Peyer's patch (tissue), 4 donors: ENCODE results near the gene TRPM3. TPM values are rescaled to one million over a fixed set of nuclear protein-coding genes. Genes with fewer than 3 reads are reported as not detected.

Source experiments
- DNase-seq, 3 donors: peaks; one replicate each; pipeline ENCODE4 v3.0.0-alpha.2; 2017 to 2019
- H3K27ac ChIP-seq, 4 donors: fragments of 200-600 bp; sonication (generic); one replicate each; pipeline ENCODE4 v1.5.1; 2016 to 2019
- H3K27me3 ChIP-seq, 2 donors: fragments of 200-600 bp; sonication (generic); one replicate each; pipeline ENCODE4 v1.5.1; 2019
- H3K36me3 ChIP-seq, 3 donors: fragments of 200-600 bp; sonication (generic); one replicate each; pipeline ENCODE4 v1.5.1; 2016 to 2019
- H3K4me1 ChIP-seq, 4 donors: fragments of 200-600 bp; sonication (generic); one replicate each; pipeline ENCODE4 v1.5.1; 2016 to 2019
- H3K4me3 ChIP-seq, 4 donors: fragments of 200-600 bp; sonication (generic); 1 replicate in 3 of 4; 2 replicates in 1 of 4; pipeline ENCODE4 v1.5.1; 2016 to 2019; ENCODE audit warnings: mild to moderate bottlenecking in 1 of 4
- H3K9me3 ChIP-seq, 4 donors: fragments of 200-600 bp; sonication (generic); one replicate each; pipeline ENCODE4 v1.5.1; 2016 to 2019; ENCODE audit warnings: mild to moderate bottlenecking in 1 of 4
- POLR2A ChIP-seq, 2 donors: fragments of 450-650 bp; IDR thresholded peaks; one replicate each; pipeline ENCODE4 v1.5.1; 2017; ENCODE audit warnings: antibody characterized with exemption in 2 of 2, mild to moderate bottlenecking in 2 of 2, moderate library complexity in 2 of 2
- total RNA-seq, 4 donors: library from RNA; depleted of rRNA; stranded (reverse); fragments of >200 nt; gene quantifications; one replicate each; pipeline ENCODE4 v1.1.0, GENCODE V29; 2016
- TF ChIP-seq, protein P1 (sequence below), 6 experiments: fragments of 450-650 bp in 4 of 6; fragments of 200-600 bp in 2 of 6; sonication (generic) in 1 of 6; IDR thresholded peaks; one replicate each; pipeline ENCODE4 v1.5.1; 2017 to 2019; ENCODE audit warnings: antibody characterized with exemption in 6 of 6, mild to moderate bottlenecking in 3 of 6, moderate library complexity in 1 of 6

Gene TRPM3
- total RNA-seq, 4 donors from 2014 or later, result 0.28 to 0.80 TPM; not detected in 2

DNA sequence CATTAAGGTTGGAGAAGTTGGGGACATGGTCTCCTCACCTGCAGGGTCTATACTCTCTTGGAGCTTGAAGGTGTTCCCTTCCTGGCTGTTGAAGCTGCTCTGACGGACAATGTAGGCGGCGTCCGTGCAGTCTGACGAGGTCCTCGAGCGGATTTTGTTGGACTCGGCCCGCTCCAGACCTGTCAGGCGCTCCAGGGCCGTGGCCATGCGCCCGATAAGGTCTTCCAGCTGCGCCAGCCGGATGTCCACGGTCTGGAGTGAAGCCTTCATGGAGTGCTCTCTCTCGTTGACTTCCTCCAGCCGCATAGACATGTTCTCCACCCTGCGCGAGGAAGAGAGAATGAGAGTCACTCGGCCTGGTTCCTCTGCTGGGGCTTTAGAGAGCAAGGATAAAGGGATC lies 584.3 kb downstream of the TRPM3 start:
- H3K36me3 ChIP-seq, result no peaks in the 10 kb centered on the region
- TF ChIP-seq, protein P1, sequence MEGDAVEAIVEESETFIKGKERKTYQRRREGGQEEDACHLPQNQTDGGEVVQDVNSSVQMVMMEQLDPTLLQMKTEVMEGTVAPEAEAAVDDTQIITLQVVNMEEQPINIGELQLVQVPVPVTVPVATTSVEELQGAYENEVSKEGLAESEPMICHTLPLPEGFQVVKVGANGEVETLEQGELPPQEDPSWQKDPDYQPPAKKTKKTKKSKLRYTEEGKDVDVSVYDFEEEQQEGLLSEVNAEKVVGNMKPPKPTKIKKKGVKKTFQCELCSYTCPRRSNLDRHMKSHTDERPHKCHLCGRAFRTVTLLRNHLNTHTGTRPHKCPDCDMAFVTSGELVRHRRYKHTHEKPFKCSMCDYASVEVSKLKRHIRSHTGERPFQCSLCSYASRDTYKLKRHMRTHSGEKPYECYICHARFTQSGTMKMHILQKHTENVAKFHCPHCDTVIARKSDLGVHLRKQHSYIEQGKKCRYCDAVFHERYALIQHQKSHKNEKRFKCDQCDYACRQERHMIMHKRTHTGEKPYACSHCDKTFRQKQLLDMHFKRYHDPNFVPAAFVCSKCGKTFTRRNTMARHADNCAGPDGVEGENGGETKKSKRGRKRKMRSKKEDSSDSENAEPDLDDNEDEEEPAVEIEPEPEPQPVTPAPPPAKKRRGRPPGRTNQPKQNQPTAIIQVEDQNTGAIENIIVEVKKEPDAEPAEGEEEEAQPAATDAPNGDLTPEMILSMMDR (IDR thresholded peaks at IDR 0.05), result no peak
- no peak for TF ChIP-seq POLR2A (IDR thresholded peaks at IDR 0.05)
- H3K4me1 ChIP-seq, result no peaks in the 10 kb centered on the region
- no peaks in the 10 kb centered on the region for H3K9me3 ChIP-seq
- H3K27ac ChIP-seq, result no peak overlapping the region
- H3K27me3 ChIP-seq, result no peaks in the 10 kb centered on the region
- no peak for DNase-seq
- H3K4me3 ChIP-seq, result no peak overlapping the region

DNA sequence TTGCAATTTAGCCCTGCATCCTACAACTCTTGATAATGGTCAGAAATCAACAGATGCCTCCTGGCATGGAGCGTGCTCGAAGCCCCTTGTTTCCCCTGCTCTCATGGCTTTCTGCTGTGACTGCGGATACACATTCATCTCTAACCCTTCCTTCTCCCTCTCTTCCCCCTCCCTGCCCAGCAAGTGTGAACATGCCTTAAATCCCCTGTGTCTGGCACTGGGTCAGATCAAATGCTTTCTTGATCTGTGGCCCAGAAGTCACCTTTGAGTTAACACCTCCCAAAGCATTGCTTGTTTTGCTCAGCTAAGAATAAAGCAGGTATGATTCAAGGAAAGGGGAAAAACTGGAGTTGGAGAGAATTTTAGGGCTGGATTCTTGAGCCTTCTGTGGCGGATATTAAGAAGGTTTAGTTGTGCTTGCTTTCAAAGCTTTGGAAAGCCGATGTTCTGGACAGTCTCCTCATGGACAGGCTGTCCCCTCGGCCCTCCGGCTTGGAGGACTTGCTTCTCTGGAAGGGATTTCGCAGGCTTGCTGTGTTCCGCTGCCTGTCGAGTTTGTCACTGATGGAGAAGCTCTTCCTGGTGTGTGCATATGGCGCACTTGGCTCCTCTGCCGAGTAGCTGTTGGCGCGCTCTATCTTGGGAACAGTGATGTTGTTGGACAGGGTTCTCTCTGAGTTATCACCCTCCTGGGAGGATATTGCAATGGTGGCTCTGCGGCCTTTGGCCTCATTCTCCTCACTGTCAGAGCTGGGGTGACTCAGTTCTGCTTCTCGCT lies 585.7 kb downstream of the TRPM3 start:
- DNase-seq, result no peak
- Histone ChIP-seq H3K4me3 (no peak overlapping the region), H3K27me3 (no peaks in the 10 kb centered on the region), H3K36me3 (no peaks in the 10 kb centered on the region), H3K9me3 (no peaks in the 10 kb centered on the region), H3K4me1 (no peaks in the 10 kb centered on the region), H3K27ac (no peak overlapping the region)
- TF ChIP-seq, protein P1 (IDR thresholded peaks at IDR 0.05), result no peak
- TF ChIP-seq POLR2A (IDR thresholded peaks at IDR 0.05), result no peak

DNA sequence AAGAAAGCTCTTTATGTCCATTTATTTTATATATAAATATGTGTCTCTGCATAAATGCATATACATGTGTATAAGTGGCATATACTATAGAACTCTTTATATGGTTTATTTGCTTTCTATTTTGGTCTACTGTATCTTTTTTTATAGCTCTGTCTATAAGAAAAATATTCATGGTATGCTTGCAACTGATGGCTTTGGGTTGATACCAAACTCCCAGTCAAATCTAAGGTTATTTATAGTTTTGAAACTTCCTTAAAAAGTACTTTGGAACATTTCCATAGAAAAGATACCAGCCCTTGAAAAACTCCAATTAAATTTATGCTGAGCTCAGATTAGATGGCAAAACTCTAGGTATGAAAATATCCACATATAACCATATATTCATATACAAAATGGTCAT lies 587.0 kb downstream of the TRPM3 start:
- Histone ChIP-seq H3K4me1 (no peaks in the 10 kb centered on the region), H3K36me3 (no peaks in the 10 kb centered on the region), H3K4me3 (no peak overlapping the region), H3K27me3 (no peaks in the 10 kb centered on the region), H3K27ac (no peak overlapping the region), H3K9me3 (no peaks in the 10 kb centered on the region)
- DNase-seq, result no peak
- TF ChIP-seq POLR2A (IDR thresholded peaks at IDR 0.05), result no peak
- TF ChIP-seq, protein P1 (IDR thresholded peaks at IDR 0.05), result no peak

DNA sequence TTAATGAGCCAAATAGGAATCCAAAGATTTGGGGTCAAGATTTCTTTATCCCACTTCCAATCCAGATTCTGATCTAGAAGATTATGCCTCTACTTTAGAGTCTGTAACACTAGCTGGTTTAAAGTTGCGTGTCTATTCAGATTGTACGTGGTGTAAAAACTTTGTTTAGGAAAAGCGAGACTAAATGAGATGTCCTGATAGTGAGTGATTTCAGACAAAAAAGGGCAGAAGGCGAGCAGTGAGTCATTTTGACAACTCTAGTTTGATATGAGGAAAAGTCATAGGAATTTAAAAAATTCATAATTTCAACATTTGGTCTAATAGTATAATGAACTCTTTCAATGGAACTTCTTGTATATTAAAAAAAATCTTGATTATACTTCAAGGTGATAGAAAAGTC lies 587.4 kb downstream of the TRPM3 start:
- H3K27me3 ChIP-seq, result no peaks in the 10 kb centered on the region
- DNase-seq, result no peak
- TF ChIP-seq POLR2A (IDR thresholded peaks at IDR 0.05), result no peak

DNA sequence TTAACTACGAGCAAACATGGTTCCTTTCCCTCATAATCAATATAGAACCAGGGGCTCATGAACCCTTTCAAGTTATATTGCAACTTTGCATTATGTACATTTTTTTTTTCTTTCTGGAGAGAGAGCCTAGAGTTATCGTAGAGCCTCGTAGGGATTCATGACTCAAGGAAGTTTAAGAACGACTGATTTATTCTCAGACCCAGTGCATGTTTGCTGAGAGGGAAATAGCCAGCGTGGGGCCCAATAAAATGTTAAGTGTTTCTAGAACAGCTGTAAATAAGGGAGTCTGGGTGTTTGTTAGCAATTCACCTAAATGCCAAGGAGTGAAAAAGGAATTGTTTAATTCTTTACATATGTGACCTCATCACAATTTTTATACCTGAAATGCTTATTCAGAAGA lies 587.9 kb downstream of the TRPM3 start:
- H3K4me1 ChIP-seq, result no peaks in the 10 kb centered on the region
- no peak for TF ChIP-seq POLR2A (IDR thresholded peaks at IDR 0.05)
- TF ChIP-seq, protein P1 (IDR thresholded peaks at IDR 0.05), result no peak
- H3K9me3 ChIP-seq, result no peaks in the 10 kb centered on the region

More for the DNA sequence above, 587.4 kb downstream of the TRPM3 start:
- Histone ChIP-seq H3K4me3 (no peak overlapping the region), H3K9me3 (no peaks in the 10 kb centered on the region), H3K36me3 (no peaks in the 10 kb centered on the region), H3K4me1 (no peaks in the 10 kb centered on the region), H3K27ac (no peak overlapping the region)

DNA sequence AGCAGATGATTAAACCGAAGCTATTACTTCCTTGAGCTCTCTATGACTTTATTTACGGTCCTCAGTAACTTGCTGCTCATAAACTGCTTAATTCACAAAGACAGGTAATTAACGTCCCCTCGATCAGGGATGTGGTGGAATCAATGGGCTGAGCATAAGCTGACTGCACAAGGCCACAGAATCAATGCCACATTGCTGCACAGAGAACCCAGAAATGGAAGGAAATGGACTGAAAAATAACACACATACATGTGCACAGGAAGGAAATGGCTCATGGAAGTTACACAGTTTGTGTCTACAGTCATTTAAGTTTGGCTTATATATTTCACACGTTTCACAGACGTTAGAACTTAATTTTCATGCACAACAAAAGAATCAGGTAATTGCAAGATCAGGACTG lies 588.7 kb downstream of the TRPM3 start:
- TF ChIP-seq, protein P1 (IDR thresholded peaks at IDR 0.05), result no peak
- TF ChIP-seq POLR2A (IDR thresholded peaks at IDR 0.05), result no peak
- H3K27ac ChIP-seq, result no peak overlapping the region
- no peak for DNase-seq
- no peak overlapping the region for H3K4me3 ChIP-seq
- no peaks in the 10 kb centered on the region for H3K4me1 ChIP-seq
- H3K9me3 ChIP-seq, result no peaks in the 10 kb centered on the region
- no peaks in the 10 kb centered on the region for H3K36me3 ChIP-seq
- H3K27me3 ChIP-seq, result no peaks in the 10 kb centered on the region

More for the DNA sequence above, 587.9 kb downstream of the TRPM3 start:
- Histone ChIP-seq H3K27ac (no peak overlapping the region), H3K36me3 (no peaks in the 10 kb centered on the region), H3K27me3 (no peaks in the 10 kb centered on the region), H3K4me3 (no peak overlapping the region)
- DNase-seq, result no peak
